NCI-H226 (cell line): ENCODE data around the gene CCDC141.

Experiments
- DNase-seq: peaks from one replicate; pipeline ENCODE4 v3.0.0-alpha.2; 2015

CCDC141 gene

GRCh38 chr2:178819147-178819875, 230.6 kb downstream of the CCDC141 start:
- no peak for DNase-seq

- DNase-seq: peak; percentile 80
Measured at GRCh38 chr2:178811901-178812300, 238.0 kb downstream of the CCDC141 start.

- no peak for DNase-seq
Measured at GRCh38 chr2:178811045-178811444, 238.9 kb downstream of the CCDC141 start.

- DNase-seq: no peak
Measured at GRCh38 chr2:178810422-178810821, 239.5 kb downstream of the CCDC141 start.

DNA sequence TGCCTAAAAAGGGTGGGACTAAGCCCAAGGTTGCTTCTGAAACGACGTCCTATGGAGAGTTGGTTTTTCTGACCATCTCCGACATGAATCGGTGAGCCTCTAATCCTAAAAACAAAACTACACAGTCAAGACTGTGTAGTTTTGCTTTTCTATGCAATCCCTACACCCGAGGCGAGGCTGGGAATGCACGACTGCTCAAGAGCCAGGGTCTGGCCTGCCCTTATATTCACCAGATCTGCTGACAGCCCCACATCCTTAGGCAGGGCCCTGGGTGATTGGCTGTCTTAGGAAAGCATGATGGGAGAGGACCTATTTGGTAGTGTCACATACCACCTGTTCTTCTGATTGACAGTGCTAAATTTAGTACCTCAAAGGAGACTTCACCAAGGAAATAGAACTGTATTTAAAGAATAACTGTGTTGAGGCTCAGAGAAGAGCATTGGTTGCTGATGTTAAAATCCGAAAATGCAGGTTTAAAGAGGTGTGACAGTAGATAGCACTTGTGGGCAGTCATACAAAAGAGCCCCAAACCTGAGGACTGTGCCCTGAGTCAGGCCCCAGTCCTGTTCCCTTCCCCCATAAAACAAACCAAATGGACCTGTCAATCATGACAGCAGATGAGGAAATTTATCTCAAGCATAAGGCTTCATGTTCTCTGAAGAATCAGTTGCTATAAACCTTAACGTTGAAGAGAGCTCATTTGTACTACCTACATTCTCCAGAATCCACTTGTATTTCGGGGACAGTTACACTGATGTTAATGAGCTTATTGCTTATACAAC, 242.5 kb downstream of the CCDC141 start, which contains the start of gene TTN:
Gene TTN, minus strand, starts transcription at position 197 of the 782 bp plus-strand sequence. CDS start 2,781 bp downstream, outside the sequence.
- no peak for DNase-seq

GRCh38 chr2:178806543-178806942, 243.4 kb downstream of the CCDC141 start:
- DNase-seq: no peak

- no peak for DNase-seq
Measured at GRCh38 chr2:178805457-178805856, 244.5 kb downstream of the CCDC141 start.

DNA sequence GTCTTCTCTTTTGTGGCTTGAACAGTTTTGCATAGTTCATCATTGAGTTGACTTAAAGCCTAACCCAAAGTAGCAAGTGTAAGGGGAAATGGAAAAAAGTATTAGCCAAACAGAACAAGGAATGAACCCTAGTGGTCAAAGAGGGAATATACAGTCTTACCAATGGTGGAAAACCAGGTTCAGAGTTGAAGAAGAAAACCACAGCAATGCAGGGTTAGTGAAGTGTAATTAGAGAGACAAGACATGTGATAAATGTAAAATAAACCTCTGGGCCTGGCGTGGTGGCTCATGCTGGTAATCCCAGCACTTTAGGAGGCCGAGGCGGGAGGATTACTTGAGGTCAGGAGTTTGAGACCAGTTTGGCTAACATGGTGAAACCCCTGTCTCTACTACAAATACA, 245.1 kb downstream of the CCDC141 start:
- peak; percentile 8 for DNase-seq

- DNase-seq: no peak
Measured at GRCh38 chr2:178800510-178800909, 249.4 kb downstream of the CCDC141 start.

DNA sequence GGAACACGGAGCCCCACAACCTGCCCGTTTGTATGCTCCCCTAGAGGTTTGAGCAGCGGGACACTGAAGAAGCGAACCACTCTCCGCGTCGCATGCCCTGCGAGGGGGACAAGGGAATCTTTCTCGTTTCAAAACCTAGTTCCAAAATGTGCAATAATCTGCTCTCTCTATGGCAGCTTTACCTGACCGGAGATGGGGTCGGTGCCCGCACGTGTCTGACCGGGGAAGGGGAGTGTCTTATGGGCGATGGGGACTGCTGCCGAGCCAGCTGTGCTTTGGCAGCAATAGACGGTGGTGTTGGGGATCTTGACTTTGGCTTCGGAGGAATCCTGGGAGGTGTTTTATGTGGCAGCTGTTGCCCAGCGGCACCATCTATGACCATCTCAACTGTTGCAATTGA, 250.6 kb downstream of the CCDC141 start:
- DNase-seq: no peak

- DNase-seq: no peak
Measured at GRCh38 chr2:178796079-178796677, 253.8 kb downstream of the CCDC141 start.

GRCh38 chr2:178787934-178788333, 262.0 kb downstream of the CCDC141 start:
- DNase-seq: no peak

- DNase-seq: no peak
Measured at GRCh38 chr2:178787155-178787554, 262.8 kb downstream of the CCDC141 start.

GRCh38 chr2:178783889-178784288, 266.0 kb downstream of the CCDC141 start:
- DNase-seq: no peak

DNA sequence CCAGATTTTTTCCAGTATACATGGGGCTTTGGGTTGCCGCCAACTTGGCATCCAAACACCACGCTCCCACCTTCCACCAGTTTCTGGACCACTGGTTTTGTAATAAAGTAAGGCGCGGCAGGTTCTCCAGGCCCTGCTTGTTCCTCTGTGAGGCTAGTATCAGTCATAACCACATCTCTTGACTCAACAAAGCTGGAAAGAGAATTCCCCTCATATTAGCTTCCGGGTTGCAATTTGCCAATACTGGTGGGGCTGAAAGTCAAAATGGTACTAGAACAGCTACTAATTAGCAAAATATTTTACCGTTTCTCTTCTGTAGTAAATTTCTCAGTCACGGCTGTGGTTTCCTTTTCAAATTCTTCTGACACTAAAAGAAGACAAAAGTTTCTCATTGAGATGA, 267.7 kb downstream of the CCDC141 start:
- DNase-seq: no peak
